Motor neuron (in vitro differentiated cells): Measurements from ENCODE around the gene KCNJ6. TPM values are rescaled to one million over a fixed set of nuclear protein-coding genes. Genes with fewer than 3 reads are reported as not detected.

ENCODE experiments used
- ATAC-seq, 8 experiments: fragments of 200-7000 bp; cut with Tn5 transposase; replicated peaks in 6 of 8; 2 replicates each; pipeline ENCODE4 v1.8.0; 2021; ENCODE audit warnings: mild to moderate bottlenecking in 8 of 8, moderate library complexity in 8 of 8
- H3K27ac ChIP-seq, 2 donors: fragments of 250-450 bp; sonication (Bioruptor Pico); 2 replicates each; pipeline ENCODE4 v1.9.0; 2021; ENCODE audit warnings: antibody characterized with exemption in 2 of 2, mild to moderate bottlenecking in 2 of 2, moderate library complexity in 1 of 2
- H3K4me1 ChIP-seq, 2 donors: fragments of 250-450 bp; sonication (Bioruptor Pico); replicated peaks in 1 of 2; 2 replicates each; pipeline ENCODE4 v1.6.1; 2021; ENCODE audit warnings: antibody characterized with exemption in 2 of 2, mild to moderate bottlenecking in 2 of 2, moderate library complexity in 1 of 2
- H3K4me3 ChIP-seq, 5 donors: fragments of 250-450 bp; sonication (Bioruptor Pico); 2 replicates each; pipeline ENCODE4 v1.9.0; 2021; ENCODE audit warnings: antibody characterized with exemption in 5 of 5, mild to moderate bottlenecking in 5 of 5, moderate library complexity in 4 of 5
- WGBS, 10 experiments: fragments of 450-650 bp; shearing (Covaris generic); methylation state at CpG; one replicate each; pipeline ENCODE4 v1.0.0; 2022; 5-methylcytosine and 5-hydroxymethylcytosine counted together
- in situ Hi-C, 9 experiments: fragments of 400-800 bp; cut with MboI; loops; one replicate each; pipeline ENCODE4 v1.15.0; 2021; ENCODE audit warnings: low sequenced_read_pairs in 9 of 9, low pct_unique_long_range_greater_than_20kb in 2 of 9; ENCODE audit not compliant: unreplicated experiment in 9 of 9
- total RNA-seq, 8 experiments: library from RNA; unstranded; fragments of 300-600 nt; gene quantifications; 2 replicates each; pipeline versions ENCODE4 v1.2.3 to v1.2.4, GENCODE V29; 2022

The KCNJ6 gene
- total RNA-seq, 8 experiments from 2014 or later = 0.05 to 3.4 (median 0.61) TPM

DNA sequence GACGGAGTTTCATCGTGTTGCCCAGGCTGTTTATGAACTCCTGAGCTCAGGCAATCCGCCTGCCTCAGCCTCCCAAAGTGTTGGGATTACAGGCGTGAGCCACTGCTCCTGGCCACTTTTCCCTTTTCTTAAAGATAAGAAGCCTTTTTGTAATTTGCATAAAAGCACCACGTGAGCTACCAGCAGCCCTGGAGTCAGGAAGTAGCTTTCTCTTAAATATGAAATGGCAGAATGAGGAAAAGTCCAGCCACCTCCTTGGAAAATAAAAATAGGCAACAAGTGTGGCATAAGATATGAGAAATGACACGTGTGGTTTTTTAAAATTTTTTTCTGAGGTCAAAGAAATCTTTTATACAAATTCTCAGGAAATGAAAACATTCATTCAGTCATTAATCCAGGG, 289.9 kb downstream of the KCNJ6 start:
- Histone ChIP-seq H3K27ac (no peak overlapping the region), H3K4me3 (no peak overlapping the region), H3K4me1 (no peaks in the 10 kb centered on the region)
- in situ Hi-C loops = no loop called here
- no peak for ATAC-seq
- WGBS, 10 experiments = 17 to 72% (median 55%) methylated on average over 1 to 6 of the region's 6 CpGs

DNA sequence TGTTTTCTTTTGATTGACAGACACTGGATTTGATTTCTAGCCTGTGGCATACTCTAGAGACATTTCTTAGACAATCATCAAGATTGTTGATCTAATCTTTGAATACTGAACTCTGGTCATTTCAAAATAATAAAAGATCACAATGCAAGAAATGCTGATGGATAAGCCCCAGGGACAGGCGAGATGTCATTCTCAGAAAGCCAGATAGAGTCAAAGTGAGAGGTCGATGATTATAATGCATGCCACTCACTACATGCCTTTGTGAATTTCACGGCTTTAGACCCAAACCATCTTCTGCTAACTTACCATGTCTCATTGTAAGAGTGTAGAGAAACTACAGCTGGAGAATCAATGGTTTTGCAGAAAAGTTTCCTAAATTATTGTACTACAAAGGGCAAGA, 292.6 kb downstream of the KCNJ6 start:
- H3K4me1 ChIP-seq = no peaks in the 10 kb centered on the region
- H3K27ac ChIP-seq = no peak overlapping the region
- H3K4me3 ChIP-seq = no peak overlapping the region
- 7 to 100% (median 62%) methylated on average over 2 to 3 of the region's 3 CpGs; no CpG with 5 or more reads in 1 of the 10 experiments for WGBS, 10 experiments
- in situ Hi-C loops = no loop called here
- peak in 1 of 8 experiments; percentile 31 for ATAC-seq

DNA sequence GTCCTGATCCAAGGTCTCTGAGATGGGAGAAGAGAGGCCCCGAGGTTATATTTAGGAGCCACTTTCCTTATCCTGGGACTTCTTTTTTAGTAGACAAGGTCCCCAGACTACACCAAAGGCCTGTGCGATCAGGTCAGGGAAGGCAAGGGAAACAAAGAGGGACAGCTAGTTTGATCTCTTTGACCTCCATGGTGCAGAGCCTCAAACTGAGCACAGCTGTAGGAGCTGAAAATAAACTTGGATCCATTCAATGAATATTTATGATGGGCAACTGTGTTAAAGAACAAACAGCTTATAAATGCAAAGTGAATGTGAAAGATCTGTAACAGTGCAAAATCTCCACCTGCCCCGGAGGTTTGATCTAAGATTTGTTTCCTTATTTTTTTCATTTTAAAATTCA, 293.1 kb downstream of the KCNJ6 start:
- 20 to 100% (median 71%) methylated on average over 1 to 2 of the region's 3 CpGs; no CpG with 5 or more reads in 1 of the 10 experiments for WGBS, 10 experiments
- no peak overlapping the region for H3K4me3 ChIP-seq
- no peak overlapping the region for H3K27ac ChIP-seq
- ATAC-seq = peak in 3 of 8 experiments; percentile 17 to 88 (median 72)
- no peaks in the 10 kb centered on the region for H3K4me1 ChIP-seq
- in situ Hi-C loops = no loop called here

DNA sequence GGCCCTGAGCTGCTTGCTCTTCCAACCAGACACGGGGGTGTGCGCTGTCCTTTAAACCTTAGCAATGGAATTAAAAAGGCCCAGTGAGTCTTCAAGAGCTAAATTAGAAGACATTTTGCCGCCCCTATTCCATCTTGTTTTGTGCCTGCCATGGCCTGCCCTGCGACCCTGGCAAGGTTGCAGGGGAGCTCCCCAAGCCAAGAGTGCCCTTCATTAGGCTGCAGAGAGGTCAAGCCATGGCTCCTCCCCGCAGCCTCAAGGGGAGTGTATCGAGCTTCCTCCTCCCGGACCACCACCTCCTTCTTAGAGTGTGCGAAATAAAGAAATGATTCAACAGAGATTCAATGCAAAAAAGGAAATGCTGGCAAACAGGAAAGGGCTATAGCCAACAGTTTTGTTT, 293.5 kb downstream of the KCNJ6 start:
- Histone ChIP-seq H3K4me1 (no peaks in the 10 kb centered on the region), H3K4me3 (no peak overlapping the region), H3K27ac (no peak overlapping the region)
- ATAC-seq = no peak
- in situ Hi-C loops = no loop called here
- 35 to 100% (median 83%) methylated on average over 1 to 6 of the region's 8 CpGs; no CpG with 5 or more reads in 1 of the 10 experiments for WGBS, 10 experiments

DNA sequence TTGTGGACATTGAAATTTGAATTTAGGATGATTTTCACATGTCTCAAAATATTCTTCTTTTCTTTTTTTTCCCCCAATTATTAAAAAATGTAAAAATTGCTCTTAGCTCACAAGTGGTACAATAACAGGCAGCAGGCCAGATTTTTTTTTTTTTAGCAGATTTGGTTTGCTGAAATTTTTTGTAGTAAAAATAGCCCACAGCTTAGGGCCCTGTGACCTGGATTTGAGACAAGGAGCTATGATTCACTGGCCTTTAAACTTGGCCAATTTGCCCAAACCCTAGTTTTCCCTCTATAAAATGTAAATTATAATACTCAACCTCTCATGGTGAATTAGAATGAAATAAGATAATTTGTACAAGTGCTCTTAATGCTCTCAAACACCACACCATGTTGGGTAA, 295.9 kb downstream of the KCNJ6 start:
- no peak for ATAC-seq
- Histone ChIP-seq H3K27ac (no peak overlapping the region), H3K4me1 (no peaks in the 10 kb centered on the region), H3K4me3 (no peak overlapping the region)
- in situ Hi-C loops = no loop called here

DNA sequence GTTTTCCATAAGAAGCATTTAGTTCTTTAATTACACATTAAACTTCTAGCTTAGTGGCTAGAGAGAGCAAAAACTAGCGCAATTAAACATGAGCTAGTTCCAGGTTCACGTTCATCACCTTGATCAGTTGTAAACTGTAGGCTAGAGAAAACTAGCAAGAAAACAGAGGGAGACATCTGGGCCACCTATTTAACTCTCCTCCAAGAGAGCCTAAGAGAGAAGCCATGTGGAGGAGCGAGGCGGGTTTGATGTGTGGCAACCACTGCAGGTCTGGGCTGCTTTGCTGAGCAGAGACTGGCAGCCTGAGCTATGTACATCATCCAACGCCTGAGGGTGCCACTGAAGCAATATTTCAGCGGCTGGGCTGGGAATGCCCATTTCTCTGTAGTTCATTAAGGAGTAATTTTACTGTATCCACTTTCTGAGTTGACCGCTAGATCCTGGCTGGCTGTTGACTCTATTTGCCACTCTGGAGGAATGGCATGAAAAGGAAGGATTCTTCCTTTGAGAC, 296.7 kb downstream of the KCNJ6 start:
- H3K4me1 ChIP-seq = no peaks in the 10 kb centered on the region
- ATAC-seq = peak in 1 of 8 experiments; percentile 60
- WGBS, 10 experiments = 51 to 100% (median 92%) methylated on average over 2 to 7 of the region's 7 CpGs; no CpG with 5 or more reads in 1 of the 10 experiments
- H3K27ac ChIP-seq = no peak overlapping the region
- in situ Hi-C loops = no loop called here
- H3K4me3 ChIP-seq = no peak overlapping the region

DNA sequence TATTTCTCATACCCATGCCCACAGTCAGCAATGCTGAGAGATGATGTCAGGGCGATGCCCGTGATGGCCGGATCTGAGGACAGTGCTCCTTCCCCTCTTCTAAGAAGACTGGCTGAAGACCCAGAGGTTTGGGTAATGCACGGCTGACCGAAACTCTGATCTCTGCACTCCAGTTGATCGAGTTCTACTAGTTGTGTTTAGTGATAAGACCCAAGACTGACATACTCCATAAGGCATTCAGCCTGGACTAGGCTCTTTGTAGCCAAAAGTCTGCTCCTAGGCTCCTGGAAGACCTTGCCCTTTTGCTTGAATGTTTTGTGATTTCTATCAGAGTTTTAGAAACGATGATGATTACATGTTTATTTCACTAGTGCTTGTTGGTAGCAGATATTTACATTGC, 298.2 kb downstream of the KCNJ6 start:
- ATAC-seq = no peak
- WGBS, 10 experiments = 13 to 92% (median 83%) methylated on average over 1 to 4 of the region's 7 CpGs; no CpG with 5 or more reads in 1 of the 10 experiments

DNA sequence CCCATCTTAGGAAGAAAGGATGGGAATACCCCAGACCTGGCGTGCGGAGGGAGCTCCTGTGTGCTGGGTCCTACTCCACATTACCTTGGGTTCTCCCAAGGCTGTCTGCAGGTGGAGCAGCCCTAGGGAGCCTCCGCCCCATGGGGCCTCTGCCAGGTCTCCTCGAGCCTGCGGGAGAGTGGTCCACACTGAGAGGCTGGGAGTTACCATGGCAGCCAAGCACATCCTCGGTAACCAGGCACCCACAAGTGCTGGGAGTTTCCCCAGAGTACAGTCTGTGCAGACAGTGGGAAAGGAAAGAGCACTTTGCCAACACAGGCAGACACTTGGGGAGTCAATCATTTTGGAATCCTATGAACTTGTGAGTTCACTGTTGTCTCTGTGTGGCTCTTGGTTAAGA, 300.3 kb downstream of the KCNJ6 start:
- WGBS, 10 experiments = 0 to 100% (median 100%) methylated on average over 1 to 3 of the region's 6 CpGs; no CpG with 5 or more reads in 7 of the 10 experiments
- ATAC-seq = peak in 2 of 8 experiments; percentile 36 to 72
- Histone ChIP-seq H3K27ac (no peak overlapping the region), H3K4me3 (no peak overlapping the region), H3K4me1 (no peaks in the 10 kb centered on the region)
- in situ Hi-C loops = no loop called here

More for the DNA sequence above, 298.2 kb downstream of the KCNJ6 start:
- no peaks in the 10 kb centered on the region for H3K4me1 ChIP-seq
- in situ Hi-C loops = no loop called here
- H3K27ac ChIP-seq = no peak overlapping the region
- no peak overlapping the region for H3K4me3 ChIP-seq

DNA sequence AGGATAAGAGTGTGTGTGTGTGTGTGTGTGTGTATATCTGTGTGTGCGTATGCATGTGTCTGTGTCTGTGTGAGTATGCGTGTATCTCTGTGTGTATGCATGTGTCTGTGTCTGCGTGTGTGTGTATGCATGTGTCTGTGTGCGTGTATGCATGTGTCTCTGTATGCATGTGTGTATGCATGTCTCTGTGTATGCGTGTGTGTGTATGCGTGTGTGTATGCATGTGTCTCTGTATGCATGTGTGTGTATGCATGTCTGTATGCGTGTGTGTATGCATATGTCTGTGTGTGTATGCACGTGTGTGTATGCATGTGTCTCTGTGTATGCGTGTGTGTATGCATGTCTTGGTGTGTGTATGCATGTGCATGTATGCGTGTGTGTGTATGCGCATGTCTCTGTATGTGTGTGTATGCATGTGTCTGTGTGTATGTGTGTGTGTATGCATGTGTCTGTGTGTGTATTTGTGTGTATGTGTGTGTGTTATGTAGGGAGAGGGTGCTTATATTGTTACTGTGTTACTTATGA, 301.8 kb downstream of the KCNJ6 start:
- Histone ChIP-seq H3K4me1 (no peaks in the 10 kb centered on the region), H3K4me3 (no peak overlapping the region), H3K27ac (no peak overlapping the region)
- in situ Hi-C loops = no loop called here
- ATAC-seq = no peak
- 33 to 90% (median 83%) methylated on average over 2 to 8 of the region's 11 CpGs; no CpG with 5 or more reads in 7 of the 10 experiments for WGBS, 10 experiments

DNA sequence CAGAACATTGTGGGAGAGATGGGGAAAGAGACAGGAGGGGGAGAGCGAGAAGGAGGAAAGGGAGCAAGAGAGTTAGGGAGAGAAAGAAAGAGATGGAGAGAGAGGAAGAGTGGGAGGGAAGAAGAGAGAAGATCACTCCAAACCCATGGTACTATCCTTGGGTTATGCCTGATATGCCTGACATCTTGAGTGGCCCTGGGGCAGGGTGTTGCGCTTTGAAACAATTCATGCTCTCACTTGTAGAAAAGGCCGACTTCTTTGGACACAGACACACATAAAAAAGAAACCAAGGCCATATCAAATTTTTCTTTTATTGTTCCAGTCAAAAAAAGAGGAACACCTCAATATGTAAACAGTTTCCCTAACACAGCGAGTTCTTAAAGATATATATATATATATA, 309.2 kb downstream of the KCNJ6 start:
- Histone ChIP-seq H3K27ac (no peak overlapping the region), H3K4me3 (no peak overlapping the region), H3K4me1 (no peaks in the 10 kb centered on the region)
- WGBS, 10 experiments = 39 to 85% (median 63%) methylated on average over 1 to 4 of the region's 4 CpGs; no CpG with 5 or more reads in 1 of the 10 experiments
- ATAC-seq = no peak
- in situ Hi-C loops = no loop called here

DNA sequence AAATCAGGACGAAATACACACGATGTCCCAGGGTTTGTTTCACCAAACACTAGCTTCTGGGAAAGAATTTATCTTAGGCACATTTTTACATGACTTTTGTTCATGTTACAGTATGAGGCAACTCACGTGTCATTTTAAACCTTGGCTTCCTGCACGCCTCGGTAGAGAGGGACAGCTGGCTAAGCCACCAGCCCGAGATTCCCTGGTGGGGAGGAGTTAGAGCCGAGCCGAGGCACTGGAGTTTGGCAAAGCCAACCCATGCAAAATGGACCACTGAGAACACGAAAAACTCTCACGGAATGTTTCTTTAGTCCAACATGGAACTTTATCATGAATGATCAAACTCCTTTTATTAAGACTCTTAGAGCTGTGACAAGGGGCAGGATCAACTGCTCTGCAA, 309.7 kb downstream of the KCNJ6 start:
- Histone ChIP-seq H3K4me3 (no peak overlapping the region), H3K27ac (no peak overlapping the region), H3K4me1 (no peaks in the 10 kb centered on the region)
- WGBS, 10 experiments = 0 to 84% (median 40%) methylated on average over 1 to 10 of the region's 10 CpGs; no CpG with 5 or more reads in 4 of the 10 experiments
- ATAC-seq = no peak
- in situ Hi-C loops = no loop called here

DNA sequence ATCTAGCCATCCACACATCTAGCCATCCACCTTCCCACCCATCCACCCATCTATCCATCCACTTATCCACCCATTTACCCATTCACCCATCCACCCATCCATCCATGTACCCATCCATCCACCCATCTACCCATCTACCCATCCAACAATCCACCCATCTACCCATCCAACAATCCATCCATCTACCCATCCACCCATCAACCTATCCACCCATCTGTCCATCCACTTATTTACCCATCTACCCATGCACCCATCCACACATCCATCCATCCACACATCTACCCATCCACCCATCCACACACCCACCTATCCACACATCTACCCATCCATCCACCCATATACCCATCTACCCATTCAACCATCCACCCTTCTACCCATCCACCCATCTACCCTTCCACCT, 311.3 kb downstream of the KCNJ6 start:
- in situ Hi-C loops = no loop called here
- no peaks in the 10 kb centered on the region for H3K4me1 ChIP-seq
- ATAC-seq = no peak
- no peak overlapping the region for H3K27ac ChIP-seq
- H3K4me3 ChIP-seq = no peak overlapping the region

DNA sequence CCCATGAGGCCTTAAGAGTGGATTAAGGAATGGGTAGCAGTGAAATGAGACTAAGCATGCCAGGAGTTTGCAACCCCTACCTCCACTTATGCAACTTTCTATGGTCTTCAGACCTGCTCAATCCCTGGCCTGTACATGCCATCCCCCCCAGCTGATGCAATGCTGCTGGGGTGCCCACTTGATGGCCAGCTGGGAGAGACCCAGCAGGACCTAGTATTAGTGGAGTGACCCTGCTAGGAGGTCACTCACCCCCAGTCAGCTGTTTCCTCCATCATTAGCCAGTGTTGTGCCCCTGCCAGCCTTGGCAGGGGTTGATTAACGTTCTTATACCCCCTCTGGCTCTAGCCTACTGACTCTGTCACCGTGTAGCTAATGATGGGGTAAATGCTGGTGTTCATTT, 313.1 kb downstream of the KCNJ6 start:
- no peak overlapping the region for H3K4me3 ChIP-seq
- H3K4me1 ChIP-seq = no peaks in the 10 kb centered on the region
- ATAC-seq = no peak
- WGBS, 10 experiments = 0 to 71% (median 67%) methylated on average over 1 to 2 of the region's 2 CpGs; no CpG with 5 or more reads in 3 of the 10 experiments
- in situ Hi-C loops = no loop called here
- H3K27ac ChIP-seq = no peak overlapping the region

DNA sequence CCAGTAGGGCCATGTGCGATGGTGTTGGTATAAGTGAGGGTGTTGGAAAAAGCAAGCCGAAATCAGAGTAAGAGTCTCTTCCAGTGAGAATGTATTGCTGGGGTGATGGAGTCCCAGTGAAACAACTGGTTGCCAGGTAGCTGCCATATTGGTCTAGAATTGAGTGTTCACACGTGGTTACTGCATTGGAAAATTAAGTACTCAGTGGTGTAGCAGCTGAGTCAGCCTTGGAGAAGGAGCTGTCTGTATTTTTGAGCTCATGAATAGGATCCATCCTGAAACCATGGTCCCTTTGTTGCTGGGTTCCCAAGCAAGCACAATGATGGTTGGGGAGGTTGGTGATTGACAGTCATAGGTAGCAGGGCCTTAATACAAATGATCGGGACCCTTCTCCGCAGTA, 314.3 kb downstream of the KCNJ6 start:
- no peak for ATAC-seq
- no peaks in the 10 kb centered on the region for H3K4me1 ChIP-seq
- H3K27ac ChIP-seq = no peak overlapping the region
- in situ Hi-C loops = no loop called here
- H3K4me3 ChIP-seq = no peak overlapping the region
- 47 to 100% (median 86%) methylated on average over 1 to 4 of the region's 5 CpGs; no CpG with 5 or more reads in 2 of the 10 experiments for WGBS, 10 experiments
